HG03135 (cell line): ENCODE results near the gene NUP214.
"Not testable (repeated sequence)": the region's sequence is repeated elsewhere in the genome, so short reads cannot be mapped to it uniquely, and the experiment has no call there.

Experiments
- ATAC-seq: cut with Tn5 transposase; IDR thresholded peaks from one replicate; pipeline ENCODE4 v1.9.1; 2021; ENCODE audit warnings: mild to moderate bottlenecking, moderate library complexity; ENCODE audit not compliant: unreplicated experiment

Gene NUP214

DNA sequence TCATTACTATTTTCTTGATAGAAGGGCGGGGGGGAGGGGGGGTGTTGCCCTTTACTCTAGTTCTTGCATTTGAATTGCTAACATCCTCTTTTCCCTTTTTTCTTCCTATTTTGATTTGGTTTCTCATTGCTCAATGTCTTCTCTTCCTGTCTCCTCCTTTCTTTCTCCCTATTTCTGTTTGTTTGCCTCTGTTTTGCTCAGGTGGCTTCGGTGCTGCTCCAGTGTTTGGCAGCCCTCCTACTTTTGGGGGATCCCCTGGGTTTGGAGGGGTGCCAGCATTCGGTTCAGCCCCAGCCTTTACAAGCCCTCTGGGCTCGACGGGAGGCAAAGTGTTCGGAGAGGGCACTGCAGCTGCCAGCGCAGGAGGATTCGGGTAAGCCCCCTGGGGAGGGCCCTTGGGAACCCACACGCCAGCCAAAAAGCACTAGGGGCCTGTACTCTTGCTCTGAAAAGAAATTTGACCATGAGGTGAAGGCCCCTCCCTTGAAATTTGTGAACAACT, 102.6 kb downstream of the NUP214 start:
- no peak for ATAC-seq

DNA sequence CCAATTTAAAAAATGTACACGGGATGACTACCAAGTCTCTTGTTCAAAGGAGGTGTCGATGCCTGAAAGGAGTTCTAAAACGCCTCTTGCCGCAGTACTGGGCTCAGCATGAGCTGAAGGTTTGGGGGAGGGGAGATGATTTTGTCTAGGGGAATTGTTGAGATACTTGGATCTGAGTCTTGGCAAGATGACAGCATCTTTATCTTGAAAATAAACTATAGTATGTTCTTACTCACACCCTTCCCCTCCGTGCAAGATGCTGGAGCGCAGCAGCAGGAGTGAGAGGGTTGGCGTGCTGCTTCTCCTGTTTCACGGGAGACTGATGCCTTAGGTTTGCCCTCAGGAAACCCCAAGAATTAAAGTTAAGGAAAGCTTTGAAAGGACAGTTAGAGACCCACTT, 103.6 kb downstream of the NUP214 start:
- ATAC-seq, result no peak

DNA sequence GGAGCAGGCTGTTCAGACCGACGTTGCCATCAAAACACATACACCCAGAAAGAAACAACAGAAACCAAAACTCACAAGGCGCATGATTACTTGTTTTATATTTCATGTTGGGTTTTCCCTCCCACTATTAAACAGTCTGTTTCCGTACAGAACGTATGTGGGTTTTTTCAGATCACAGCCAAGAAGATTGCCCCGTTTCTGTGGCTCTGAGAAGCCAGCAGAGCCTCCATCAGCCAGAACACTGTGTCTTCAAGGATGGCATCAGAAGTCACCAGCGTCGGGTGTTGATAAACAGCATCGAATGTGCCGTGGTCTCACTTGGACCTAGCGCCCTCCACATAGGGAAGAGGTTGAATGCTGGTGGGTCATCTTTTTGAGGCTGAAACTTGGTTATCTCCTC, 108.2 kb downstream of the NUP214 start:
- ATAC-seq, result no peak

- no peak for ATAC-seq
Observed at GRCh38 chr9:131233995-131234394, 108.6 kb downstream of the NUP214 start.

DNA sequence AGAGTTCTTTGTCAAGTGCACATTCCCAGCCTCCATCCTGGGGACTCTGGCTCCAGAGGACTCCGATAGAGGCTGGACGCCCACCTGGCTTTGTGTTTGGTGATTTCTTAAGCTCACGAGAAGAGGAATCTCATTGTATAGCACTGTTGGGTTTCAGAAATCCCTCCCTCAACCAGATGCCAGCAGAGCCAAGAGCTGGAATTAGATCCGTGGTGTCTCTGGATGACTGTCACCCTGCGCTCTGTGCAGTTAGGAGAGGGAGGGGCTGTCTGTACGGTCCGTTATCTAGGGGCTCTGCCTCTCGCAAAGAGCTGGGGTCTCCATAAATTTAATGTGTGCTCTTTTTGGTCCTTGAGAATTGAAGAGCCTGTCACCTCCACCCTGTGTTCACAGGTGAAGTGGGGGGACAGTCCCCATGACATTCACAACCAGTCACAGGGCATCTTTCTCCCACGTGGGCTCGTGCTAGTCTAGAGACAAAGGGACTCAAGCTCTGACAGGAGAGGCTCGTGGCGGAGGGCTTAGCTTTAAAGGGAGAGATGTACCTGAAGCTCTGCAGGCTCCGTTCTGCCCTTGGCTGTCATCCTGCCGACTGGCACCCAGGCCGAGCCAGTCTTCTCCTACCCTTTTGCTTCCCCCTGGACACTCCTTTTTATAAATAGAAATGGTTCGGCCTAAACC, 109.6 kb downstream of the NUP214 start:
- ATAC-seq, result no peak

- ATAC-seq, result no peak
Observed at GRCh38 chr9:131235480-131235851, 110.1 kb downstream of the NUP214 start.

DNA sequence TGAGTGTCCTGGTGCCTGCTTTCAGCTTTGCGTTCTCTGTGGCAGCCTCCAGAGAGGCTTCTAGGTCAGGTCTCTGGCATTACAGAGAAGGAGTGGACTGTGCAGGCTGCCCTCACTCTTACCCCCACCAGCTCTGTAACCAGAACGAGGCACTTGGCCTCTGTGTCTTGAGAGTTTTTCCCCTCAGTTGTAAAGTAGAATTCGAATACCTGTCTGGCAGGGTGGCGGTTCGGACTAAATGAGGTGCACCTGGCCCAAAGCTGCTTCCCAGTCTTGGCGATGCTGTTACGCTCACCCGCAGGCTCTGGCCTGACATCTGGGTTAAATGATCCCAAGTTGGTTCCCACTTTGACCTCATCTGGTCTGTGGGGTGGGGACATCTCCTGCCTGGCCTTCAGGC, 110.8 kb downstream of the NUP214 start:
- no peak for ATAC-seq

DNA sequence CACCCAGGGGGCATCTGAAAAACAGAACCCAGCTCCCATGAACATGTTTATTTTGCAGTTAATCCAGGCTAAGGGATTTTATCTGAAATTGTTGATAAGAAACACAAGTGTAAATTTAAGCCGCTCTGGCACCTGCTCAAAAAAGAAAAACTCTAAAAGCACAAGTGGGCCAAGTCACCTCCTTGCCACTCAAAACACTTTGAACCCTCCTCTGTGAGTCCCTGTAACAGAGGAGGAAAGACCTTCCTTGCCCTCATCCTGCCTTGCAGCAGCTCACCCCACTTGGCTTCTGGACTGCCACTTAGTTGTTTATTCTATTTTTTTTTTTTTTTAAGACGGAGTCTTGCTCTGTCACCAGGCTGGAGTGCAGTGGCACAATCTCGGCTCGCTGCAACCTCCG, 111.4 kb downstream of the NUP214 start:
- ATAC-seq, result no peak

DNA sequence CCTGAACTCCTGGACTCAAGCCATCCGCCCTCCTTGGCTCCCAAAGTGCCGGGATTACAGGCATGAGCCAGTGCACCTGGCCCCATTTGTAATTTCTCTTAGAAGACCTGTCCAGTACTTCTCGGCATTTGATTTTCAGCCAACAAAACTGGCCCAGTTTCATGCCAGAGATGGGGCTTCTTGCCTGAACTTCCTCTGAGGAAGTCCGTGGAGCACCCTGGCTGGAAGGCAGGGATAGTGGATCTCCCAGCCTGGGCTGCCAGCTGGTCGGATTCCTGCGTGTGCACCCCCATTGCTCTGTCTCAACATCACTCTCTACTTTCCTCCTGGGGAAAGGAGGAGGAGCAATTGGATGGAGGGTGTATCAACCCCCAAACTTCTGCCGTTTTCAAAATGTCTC, 111.9 kb downstream of the NUP214 start:
- ATAC-seq, result no peak

DNA sequence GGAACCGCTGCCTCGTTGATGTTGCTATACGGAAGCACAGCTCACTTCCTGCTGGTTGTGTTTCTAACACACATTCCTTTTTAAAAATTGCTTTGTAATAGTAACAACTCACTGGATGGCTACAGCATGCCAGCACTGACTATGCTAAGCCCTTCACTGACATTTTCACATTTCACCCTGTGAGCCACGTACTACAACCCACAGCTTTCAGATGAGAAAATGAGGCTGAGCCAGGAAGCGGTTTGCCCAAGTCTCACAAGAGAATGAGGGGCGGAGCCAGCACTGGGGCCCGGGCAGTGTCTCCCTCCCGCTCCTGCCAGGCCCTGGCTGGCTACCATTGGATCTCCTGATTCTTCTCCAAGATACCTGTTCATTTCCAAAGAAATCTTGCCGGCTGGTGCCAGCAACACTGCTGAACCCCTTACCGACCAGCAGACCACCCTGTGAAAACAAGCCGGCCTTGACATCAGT, 112.6 kb downstream of the NUP214 start:
- peak; percentile 75 for ATAC-seq

GRCh38 chr9:131238402-131239021, 113.1 kb downstream of the NUP214 start:
- peak; percentile 17 for ATAC-seq

DNA sequence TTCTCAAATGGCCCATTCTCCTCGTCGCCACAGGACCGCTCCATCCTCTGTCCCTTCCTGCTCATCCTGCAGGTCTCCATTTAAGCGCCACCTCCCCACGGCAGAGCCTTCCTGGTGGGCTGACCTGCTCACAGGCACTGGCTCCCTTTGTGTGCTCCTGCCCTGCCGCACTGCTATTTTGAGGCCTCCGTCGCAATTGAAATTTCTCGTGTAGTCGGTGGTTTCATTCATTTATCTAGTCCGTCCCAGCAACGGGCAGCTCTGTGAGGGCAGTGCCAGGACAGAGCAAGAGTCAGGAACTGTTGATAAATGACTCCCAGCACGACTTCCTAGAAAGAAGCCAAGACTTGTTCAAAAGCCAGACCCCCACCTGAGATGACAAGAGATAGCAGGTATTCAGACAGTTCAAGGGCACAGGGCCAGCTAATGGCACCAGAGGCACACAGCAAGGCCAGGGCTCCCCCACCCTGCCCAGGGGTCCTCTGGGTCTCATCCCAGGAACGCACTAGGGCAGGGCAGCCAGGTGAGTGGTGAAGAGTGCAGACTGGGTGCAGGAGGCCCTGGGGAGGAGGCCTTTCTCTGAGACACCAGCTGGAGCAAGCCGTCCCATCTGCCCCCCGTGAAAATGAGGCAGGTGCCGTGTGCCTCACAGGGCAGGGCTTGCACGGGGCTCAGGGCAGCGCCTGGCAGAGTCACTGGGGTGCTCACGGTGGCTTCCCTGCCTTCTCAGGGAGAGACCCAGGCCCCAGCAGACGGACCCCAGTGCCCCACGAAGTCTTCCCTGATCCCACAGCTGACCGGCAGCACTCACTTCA, 114.0 kb downstream of the NUP214 start:
- ATAC-seq, result no peak

- no peak for ATAC-seq
Observed at GRCh38 chr9:131240047-131240921, 114.9 kb downstream of the NUP214 start.

DNA sequence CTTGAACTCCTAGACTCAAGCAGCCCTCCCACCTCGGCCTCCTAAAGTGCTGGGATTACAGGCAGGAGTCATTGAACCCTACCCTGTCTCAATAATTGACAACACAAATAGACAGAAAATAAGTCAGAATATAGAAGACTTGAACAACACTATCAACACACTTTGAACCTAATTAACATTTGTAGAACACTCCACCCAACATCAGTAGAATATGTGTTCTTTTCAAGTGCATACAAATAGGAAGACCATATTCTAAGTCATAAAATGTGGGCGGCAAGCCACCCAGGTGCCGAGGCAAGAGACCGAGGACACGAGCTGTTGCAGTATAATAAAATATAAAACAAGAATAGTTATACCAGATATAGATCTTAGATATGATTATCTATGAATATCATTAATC, 118.9 kb downstream of the NUP214 start:
- ATAC-seq, result not testable (repeated sequence)

DNA sequence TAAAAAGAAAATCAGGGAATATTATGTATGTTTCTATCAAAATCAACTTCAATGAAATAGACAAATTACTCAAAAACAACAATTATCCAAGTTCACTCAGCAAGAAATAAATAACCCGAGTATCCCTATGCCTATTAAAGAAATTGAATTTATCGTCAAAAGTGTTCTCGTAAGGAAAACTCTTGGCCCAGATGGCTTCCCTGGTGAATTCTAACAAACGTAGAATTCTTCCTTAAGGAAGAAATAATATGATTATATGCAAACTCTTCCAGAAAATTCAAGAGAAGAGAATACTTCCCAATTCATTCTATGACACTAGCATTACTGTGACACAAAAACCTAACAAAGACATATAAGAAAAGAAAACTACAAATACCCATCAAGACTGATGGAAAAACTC, 121.2 kb downstream of the NUP214 start:
- ATAC-seq, result no peak

DNA sequence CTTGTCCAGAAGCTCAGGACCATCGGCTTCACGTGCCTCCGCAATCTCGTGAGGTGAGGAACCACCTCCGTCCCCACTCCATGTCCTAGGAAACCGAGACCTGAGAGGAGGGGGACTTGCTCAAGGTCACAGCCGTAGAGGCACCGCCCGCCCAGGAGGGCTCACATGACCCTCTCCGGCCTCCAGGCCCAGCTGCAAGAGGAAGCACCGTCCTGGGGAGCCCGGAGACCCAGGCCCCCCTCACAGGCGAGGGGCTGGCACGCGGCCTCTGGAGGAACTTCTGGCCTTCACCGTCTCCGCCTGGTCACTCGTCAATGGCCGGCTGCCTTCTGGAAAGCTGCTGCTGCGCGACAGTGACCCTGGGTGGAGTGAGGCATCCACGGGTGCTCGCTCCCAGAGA, 126.7 kb downstream of the NUP214 start:
- ATAC-seq, result no peak

- no peak for ATAC-seq
Observed at GRCh38 chr9:131253891-131254491, 128.6 kb downstream of the NUP214 start.

- ATAC-seq, result no peak
Observed at GRCh38 chr9:131254626-131255025, 129.2 kb downstream of the NUP214 start.

- ATAC-seq, result no peak
Observed at GRCh38 chr9:131255676-131256197, 130.4 kb downstream of the NUP214 start.
